GM21515 (cell line): ENCODE measurements around the gene MACO1.
"Not testable (repeated sequence)": the region's sequence is repeated elsewhere in the genome, so short reads cannot be mapped to it uniquely, and the experiment has no call there.

Source experiments
- ATAC-seq: cut with Tn5 transposase; IDR thresholded peaks from one replicate; pipeline ENCODE4 v1.9.1; 2021; ENCODE audit not compliant: unreplicated experiment

The MACO1 gene

GRCh38 chr1:25450891-25451290 lies 20.2 kb downstream of the MACO1 start:
- no peak for ATAC-seq

- no peak for ATAC-seq
These were observed 21.2 kb downstream of the MACO1 start for GRCh38 chr1:25451908-25452307.

- no peak for ATAC-seq
These were observed 25.8 kb downstream of the MACO1 start for GRCh38 chr1:25456502-25456901.

- no peak for ATAC-seq
These were observed 28.0 kb downstream of the MACO1 start for GRCh38 chr1:25458541-25459298.

GRCh38 chr1:25460020-25460419 lies 29.3 kb downstream of the MACO1 start:
- ATAC-seq, result no peak

GRCh38 chr1:25460816-25461215 lies 30.1 kb downstream of the MACO1 start:
- not testable (repeated sequence) for ATAC-seq

- no peak for ATAC-seq
These were observed 31.2 kb downstream of the MACO1 start for GRCh38 chr1:25461849-25462248.

- ATAC-seq, result no peak
These were observed 32.0 kb downstream of the MACO1 start for GRCh38 chr1:25462732-25463131.

GRCh38 chr1:25467193-25467592 lies 36.5 kb downstream of the MACO1 start:
- ATAC-seq, result no peak

- ATAC-seq, result no peak
These were observed 36.9 kb downstream of the MACO1 start for GRCh38 chr1:25467616-25468015.

GRCh38 chr1:25468033-25468432 lies 37.3 kb downstream of the MACO1 start:
- no peak for ATAC-seq

- no peak for ATAC-seq
These were observed 38.5 kb downstream of the MACO1 start for GRCh38 chr1:25469177-25469576.

GRCh38 chr1:25472471-25472870 lies 41.8 kb downstream of the MACO1 start:
- no peak for ATAC-seq

GRCh38 chr1:25473653-25474225 lies 43.0 kb downstream of the MACO1 start:
- ATAC-seq, result no peak

GRCh38 chr1:25474439-25475047 lies 43.8 kb downstream of the MACO1 start:
- ATAC-seq, result no peak

GRCh38 chr1:25476186-25477097 lies 45.7 kb downstream of the MACO1 start:
- no peak for ATAC-seq

- ATAC-seq, result no peak
These were observed 46.8 kb downstream of the MACO1 start for GRCh38 chr1:25477448-25478034.

GRCh38 chr1:25478633-25479032 lies 47.9 kb downstream of the MACO1 start:
- no peak for ATAC-seq

GRCh38 chr1:25481625-25482024 lies 50.9 kb downstream of the MACO1 start:
- ATAC-seq, result no peak

- no peak for ATAC-seq
These were observed 51.5 kb downstream of the MACO1 start for GRCh38 chr1:25482211-25482610.

GRCh38 chr1:25484096-25484495 lies 53.4 kb downstream of the MACO1 start:
- ATAC-seq, result no peak
